ENCODE results near the gene GSDMA. TPM values are rescaled to one million over a fixed set of nuclear protein-coding genes. Genes with fewer than 3 reads are reported as not detected.
A peak's percentile ranks its signal among the peaks of the same experiment; 100 is the strongest.

The GSDMA gene
- polyA plus RNA-seq, 3 donors, result not detected

DNA sequence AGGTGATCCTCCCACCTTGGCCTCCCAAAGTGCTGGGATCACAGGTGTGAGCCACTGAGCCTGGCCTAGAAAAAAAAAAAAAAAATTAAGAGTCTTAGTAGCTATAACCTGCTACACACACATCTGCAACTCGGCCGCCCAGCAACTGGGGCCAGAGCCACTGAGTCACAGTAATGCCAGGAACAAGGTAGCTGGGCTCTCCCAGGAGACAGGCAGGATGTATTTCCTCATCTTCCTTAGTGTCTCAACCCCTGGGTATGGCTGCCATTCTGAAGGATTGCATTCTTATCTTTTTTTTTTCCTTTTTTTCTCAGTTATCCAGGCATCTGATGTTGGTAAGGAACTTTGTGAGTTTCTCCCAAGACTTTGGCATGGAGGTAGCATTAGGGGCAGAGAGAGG, 10.7 kb downstream of the GSDMA start:
- H3K4me1 ChIP-seq (ENCODE audit: control insufficient read depth in 1 of 2, insufficient read depth in 2 of 2, low read length in 2 of 2), result peaks cover 45 to 53% of the 10 kb centered on the region in 2 donors
- intact Hi-C loops (cut with micrococcal nuclease), result no loop called here
- H3K79me2 ChIP-seq (ENCODE audit: insufficient read depth, low read length), result no peaks in the 10 kb centered on the region
- 75% methylated on average over 2 of the region's 2 CpGs for WGBS (ENCODE audit: insufficient coverage)
- no peaks in the 10 kb centered on the region for H3K9me3 Mint-ChIP-seq
- peaks cover 45% of the 10 kb centered on the region for H3K4me1 Mint-ChIP-seq
- no peaks in the 10 kb centered on the region for H3K36me3 Mint-ChIP-seq
- H3K9ac ChIP-seq (ENCODE audit: insufficient read depth, low read length, poor library complexity, severe bottlenecking), result no peak overlapping the region
- peak overlapping the region in 2 of 7 donors; percentile 5 to 49 for H3K27ac Mint-ChIP-seq
- H3K4me2 ChIP-seq (replicated peaks; ENCODE audit: extremely low read depth, low read length, poor library complexity, severe bottlenecking), result no peak overlapping the region
- peak in 2 of 3 donors; percentile 26 to 35 for DNase-seq
- peaks cover 2 to 12% (median 6%) of the 10 kb centered on the region in 3 donors for H3K27me3 Mint-ChIP-seq (ENCODE audit: low read depth in 3 of 3)
- H3K36me3 ChIP-seq (replicated peaks in 1 of 2; ENCODE audit: control insufficient read depth in 1 of 2, insufficient read depth in 2 of 2, low read length in 2 of 2), result no peaks in the 10 kb centered on the region
- no peak overlapping the region for H3K4me3 Mint-ChIP-seq
- no peak overlapping the region for H3K27ac ChIP-seq (ENCODE audit: low read depth in 1 of 2, low read length in 2 of 2)
- H4K20me1 ChIP-seq (ENCODE audit: insufficient read depth, low read length), result no peaks in the 10 kb centered on the region
- no peak overlapping the region for H2AFZ ChIP-seq (ENCODE audit: insufficient read depth, low read depth, low read length, poor library complexity, severe bottlenecking)
- no peaks in the 10 kb centered on the region for H3K27me3 ChIP-seq (ENCODE audit: control insufficient read depth in 2 of 2, insufficient read depth in 2 of 2, low read length in 2 of 2)
- H3K4me3 ChIP-seq (replicated peaks in 1 of 3; ENCODE audit: low read depth in 2 of 3, low read length in 3 of 3), result no peak overlapping the region
- H3K9me3 ChIP-seq (replicated peaks in 1 of 2; ENCODE audit: control insufficient read depth in 1 of 2, insufficient read depth in 1 of 2, low read length in 2 of 2), result no peaks in the 10 kb centered on the region
- TF ChIP-seq, protein P1, sequence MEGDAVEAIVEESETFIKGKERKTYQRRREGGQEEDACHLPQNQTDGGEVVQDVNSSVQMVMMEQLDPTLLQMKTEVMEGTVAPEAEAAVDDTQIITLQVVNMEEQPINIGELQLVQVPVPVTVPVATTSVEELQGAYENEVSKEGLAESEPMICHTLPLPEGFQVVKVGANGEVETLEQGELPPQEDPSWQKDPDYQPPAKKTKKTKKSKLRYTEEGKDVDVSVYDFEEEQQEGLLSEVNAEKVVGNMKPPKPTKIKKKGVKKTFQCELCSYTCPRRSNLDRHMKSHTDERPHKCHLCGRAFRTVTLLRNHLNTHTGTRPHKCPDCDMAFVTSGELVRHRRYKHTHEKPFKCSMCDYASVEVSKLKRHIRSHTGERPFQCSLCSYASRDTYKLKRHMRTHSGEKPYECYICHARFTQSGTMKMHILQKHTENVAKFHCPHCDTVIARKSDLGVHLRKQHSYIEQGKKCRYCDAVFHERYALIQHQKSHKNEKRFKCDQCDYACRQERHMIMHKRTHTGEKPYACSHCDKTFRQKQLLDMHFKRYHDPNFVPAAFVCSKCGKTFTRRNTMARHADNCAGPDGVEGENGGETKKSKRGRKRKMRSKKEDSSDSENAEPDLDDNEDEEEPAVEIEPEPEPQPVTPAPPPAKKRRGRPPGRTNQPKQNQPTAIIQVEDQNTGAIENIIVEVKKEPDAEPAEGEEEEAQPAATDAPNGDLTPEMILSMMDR (IDR thresholded peaks at IDR 0.05), result no peak

DNA sequence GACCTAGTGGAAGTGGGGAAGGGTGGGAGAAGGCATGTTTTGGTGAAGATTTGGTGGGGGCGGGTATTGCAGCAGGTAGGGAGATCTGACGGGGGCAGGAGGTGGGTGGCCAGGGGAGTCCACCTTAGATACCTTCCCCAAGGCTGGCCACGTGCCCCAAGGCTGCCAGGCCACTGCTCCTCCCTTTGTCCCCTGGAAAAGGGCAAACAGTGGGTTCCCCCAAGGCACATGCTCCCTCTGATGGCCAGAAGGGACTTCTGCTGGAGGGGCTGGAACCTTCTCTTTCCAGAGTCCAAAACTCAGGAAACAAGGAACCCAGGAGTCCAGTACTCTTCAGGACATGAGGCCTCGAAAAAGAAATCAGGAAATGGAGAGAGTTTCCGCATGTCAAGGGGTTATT, 11.6 kb downstream of the GSDMA start:
- Mint-ChIP-seq H3K4me1 (peaks cover 44% of the 10 kb centered on the region), H3K27me3 (ENCODE audit: low read depth in 3 of 3) (peaks cover 2 to 11% (median 6%) of the 10 kb centered on the region in 3 donors), H3K9me3 (no peaks in the 10 kb centered on the region), H3K4me3 (no peak overlapping the region), H3K36me3 (no peaks in the 10 kb centered on the region), H3K27ac (no peak overlapping the region)
- peaks cover 46 to 50% of the 10 kb centered on the region in 2 donors for H3K4me1 ChIP-seq (ENCODE audit: control insufficient read depth in 1 of 2, insufficient read depth in 2 of 2, low read length in 2 of 2)
- no peak overlapping the region for H3K4me2 ChIP-seq (replicated peaks; ENCODE audit: extremely low read depth, low read length, poor library complexity, severe bottlenecking)
- H3K36me3 ChIP-seq (replicated peaks in 1 of 2; ENCODE audit: control insufficient read depth in 1 of 2, insufficient read depth in 2 of 2, low read length in 2 of 2), result no peaks in the 10 kb centered on the region
- no peak for DNase-seq
- H3K79me2 ChIP-seq (ENCODE audit: insufficient read depth, low read length), result no peaks in the 10 kb centered on the region
- no peak overlapping the region for H2AFZ ChIP-seq (ENCODE audit: insufficient read depth, low read depth, low read length, poor library complexity, severe bottlenecking)
- no peak overlapping the region for H3K9ac ChIP-seq (ENCODE audit: insufficient read depth, low read length, poor library complexity, severe bottlenecking)
- no peak overlapping the region for H3K27ac ChIP-seq (ENCODE audit: low read depth in 1 of 2, low read length in 2 of 2)
- TF ChIP-seq, protein P1 (IDR thresholded peaks at IDR 0.05), result no peak
- WGBS (ENCODE audit: insufficient coverage), result 100% methylated on average over 1 of the region's 5 CpGs
- H3K9me3 ChIP-seq (replicated peaks in 1 of 2; ENCODE audit: control insufficient read depth in 1 of 2, insufficient read depth in 1 of 2, low read length in 2 of 2), result no peaks in the 10 kb centered on the region
- no peaks in the 10 kb centered on the region for H3K27me3 ChIP-seq (ENCODE audit: control insufficient read depth in 2 of 2, insufficient read depth in 2 of 2, low read length in 2 of 2)
- H4K20me1 ChIP-seq (ENCODE audit: insufficient read depth, low read length), result no peaks in the 10 kb centered on the region
- intact Hi-C loops (cut with micrococcal nuclease), result no loop called here
- H3K4me3 ChIP-seq (replicated peaks in 1 of 3; ENCODE audit: low read depth in 2 of 3, low read length in 3 of 3), result no peak overlapping the region

All from CD14-positive monocyte (primary cell).